ENCODE data around the gene SORCS2.

Gene SORCS2

GRCh38 chr4:7309636-7310390, 117.5 kb downstream of the SORCS2 start:
- no peak for DNase-seq

DNA sequence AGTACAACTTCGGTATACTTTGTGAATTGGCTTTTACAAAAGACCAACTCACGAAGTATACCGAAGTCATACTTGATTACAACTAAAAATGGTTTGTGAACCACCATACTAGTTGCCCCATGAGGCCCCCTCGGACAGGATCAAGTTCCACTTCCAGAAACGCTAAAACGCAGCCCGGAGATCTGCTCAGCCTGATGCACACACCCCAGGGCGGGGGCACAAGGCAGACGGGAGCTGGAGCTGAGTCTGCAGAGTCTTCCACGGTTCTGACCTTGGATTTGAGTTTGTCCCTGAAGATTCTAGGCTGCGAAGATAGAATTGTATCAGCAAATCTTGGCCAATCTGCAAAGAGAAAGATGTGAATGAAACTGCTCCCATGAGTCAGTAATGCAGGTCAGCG, 118.1 kb downstream of the SORCS2 start:
- no peak for DNase-seq

GRCh38 chr4:7311205-7311604, 118.9 kb downstream of the SORCS2 start:
- DNase-seq, result no peak

DNA sequence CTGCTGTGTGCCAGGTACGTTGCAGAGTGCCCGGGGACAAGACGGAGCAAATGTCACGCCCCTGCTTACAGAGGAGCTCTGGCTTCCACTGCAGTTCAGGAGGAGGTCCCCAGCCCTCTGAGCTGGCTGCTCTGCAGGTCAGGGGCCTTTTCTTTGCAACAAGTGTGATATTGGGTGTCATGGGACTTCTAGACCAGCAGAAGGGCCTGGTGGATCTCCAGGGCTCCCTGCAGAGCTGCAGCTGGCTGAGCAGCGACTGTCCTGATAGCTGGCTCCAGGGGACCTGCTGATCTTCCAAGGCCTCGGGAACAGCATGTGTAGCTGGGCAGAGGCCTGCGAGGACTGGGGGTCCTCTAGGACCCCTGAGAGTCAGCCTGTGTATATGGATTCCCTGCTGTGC, 120.4 kb downstream of the SORCS2 start:
- no peak for DNase-seq

- no peak for DNase-seq
Measured at GRCh38 chr4:7313347-7313811, 121.0 kb downstream of the SORCS2 start.

- no peak for DNase-seq
Measured at GRCh38 chr4:7313991-7314390, 121.7 kb downstream of the SORCS2 start.

DNA sequence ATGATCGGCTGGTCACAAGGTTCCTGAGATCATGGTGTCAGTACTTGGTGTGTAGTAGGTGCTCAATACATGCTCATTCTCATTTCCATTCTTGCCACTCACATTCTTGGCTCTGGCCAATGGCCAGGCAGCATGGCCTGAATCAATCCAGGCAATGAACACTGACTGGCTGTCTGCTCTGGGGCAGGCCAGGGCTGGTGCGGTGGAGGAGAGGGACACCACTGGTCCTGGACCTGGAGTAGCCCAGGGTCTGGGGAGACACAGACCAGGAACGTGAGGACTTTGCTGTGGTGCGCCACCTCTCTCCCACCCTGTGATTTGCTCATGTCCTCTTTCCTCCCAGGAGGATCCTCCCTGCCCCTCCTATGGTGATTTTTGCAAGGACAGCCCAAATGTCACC, 122.9 kb downstream of the SORCS2 start:
- no peak for DNase-seq

DNA sequence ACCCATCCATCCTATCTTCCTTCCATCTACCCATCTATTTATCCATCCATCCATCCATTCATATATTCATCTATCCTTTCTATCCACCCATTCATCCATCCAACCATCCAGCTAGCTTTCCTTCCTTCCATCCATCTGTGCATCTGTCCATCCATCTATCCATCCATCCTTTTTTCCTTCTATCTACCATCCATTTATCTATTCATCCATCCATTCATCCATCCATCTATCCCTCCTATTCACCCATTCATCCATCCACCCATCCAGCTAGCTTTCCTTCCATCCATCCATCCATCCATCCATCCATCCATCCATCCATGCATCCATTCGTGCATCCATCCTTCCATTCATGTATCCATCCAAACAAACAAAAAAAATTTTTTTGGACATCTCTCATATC, 123.6 kb downstream of the SORCS2 start:
- no peak for DNase-seq

GRCh38 chr4:7319024-7319423, 126.7 kb downstream of the SORCS2 start:
- no peak for DNase-seq

- DNase-seq, result no peak
Measured at GRCh38 chr4:7320206-7320797, 128.0 kb downstream of the SORCS2 start.

GRCh38 chr4:7322166-7322991, 130.0 kb downstream of the SORCS2 start:
- DNase-seq, result no peak

DNA sequence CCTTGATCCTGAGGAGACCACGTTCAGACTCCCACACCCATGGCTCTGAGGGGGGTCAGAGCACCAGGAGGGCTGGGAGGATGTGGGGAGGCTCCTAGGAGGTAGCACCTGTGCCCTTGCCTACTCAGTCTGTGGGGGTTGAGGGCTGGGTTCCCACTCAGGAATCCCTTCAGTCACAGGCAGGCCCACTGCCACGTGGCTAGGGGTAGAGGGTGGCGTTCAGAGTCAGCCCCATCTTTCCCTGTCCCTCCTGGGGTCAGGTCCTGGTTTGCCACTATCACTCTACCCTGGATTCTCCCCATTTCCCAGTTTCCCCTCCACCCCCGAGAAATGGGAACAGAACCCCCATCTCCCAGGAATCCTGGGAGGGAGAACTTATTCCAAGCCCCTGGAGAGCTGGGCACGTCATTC, 131.1 kb downstream of the SORCS2 start:
- DNase-seq, result no peak

DNA sequence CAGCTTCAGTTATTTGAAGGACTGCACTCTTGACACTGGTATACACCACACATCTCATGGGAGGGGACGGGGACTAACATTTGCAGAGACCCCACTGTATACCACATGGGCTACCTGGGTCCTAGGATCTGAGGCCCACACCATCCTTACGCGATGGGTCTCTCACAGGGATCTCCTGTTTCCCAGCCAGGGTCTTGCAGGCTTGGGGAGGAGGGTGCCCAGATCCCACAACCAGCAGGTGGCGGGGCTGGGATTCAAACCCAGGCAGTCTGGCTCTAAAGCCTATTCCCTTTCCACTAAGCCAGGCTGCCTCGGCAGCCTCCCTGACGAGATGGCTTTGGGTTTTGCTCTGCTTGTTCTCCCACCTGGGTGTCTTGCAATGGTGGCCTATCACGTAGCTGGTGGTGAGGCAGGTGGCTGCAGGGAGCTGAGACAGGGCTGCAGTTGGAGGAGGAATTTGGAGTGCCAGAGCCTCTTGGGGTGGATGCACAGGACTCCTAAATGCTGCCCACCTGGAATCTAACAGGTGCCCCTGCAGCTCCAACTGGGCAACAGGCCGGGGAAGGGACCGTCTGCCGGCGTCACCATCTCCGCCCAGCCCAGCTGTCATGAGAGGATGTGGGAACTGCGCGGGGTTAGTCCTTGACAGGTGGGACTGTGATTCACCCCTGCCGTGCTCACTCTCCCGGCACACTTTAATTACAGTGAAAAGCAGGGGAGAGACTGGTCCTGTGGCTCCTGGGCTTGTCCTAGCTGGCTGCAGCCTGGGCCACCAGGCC, 131.7 kb downstream of the SORCS2 start:
- no peak for DNase-seq

GRCh38 chr4:7324651-7325121, 132.3 kb downstream of the SORCS2 start:
- DNase-seq, result no peak

DNA sequence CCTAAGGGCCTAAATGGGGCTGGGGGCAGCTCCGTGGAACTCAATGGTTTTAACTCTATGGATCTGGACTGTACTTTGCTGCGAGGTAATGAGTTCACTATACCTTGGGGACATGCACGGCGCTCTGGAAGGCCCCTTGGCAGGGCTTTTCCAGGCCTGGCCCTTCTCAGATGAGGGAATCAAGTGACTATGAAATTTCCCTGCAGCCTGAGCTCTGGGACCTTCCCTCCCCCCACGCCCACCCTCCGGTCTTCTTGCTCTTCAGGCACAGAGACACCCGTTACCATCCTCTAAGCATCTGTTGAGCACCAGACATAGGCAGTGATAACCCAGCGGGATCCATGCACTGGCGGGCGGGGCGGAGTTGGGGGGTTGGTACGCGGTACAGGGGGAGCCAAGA, 133.2 kb downstream of the SORCS2 start:
- DNase-seq, result no peak

DNA sequence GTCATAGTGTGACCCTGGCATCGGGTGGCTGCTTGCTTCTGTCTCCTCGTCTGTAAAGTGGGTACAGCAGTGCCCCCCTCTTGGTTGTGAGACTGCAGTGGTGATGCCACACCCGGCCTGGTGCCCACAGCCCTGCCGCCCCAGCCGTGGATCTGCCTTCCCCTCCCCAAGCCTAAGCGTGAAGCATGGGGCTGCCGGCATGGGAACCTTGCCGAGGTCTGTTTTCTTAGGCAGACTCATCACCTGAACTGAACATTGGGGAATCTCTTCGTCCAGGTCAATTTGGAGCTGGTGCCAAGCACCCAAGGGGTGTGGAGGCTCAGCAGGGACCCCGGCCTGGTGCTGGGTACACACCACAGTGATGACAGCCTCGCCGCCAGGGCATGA, 134.0 kb downstream of the SORCS2 start:
- no peak for DNase-seq

DNA sequence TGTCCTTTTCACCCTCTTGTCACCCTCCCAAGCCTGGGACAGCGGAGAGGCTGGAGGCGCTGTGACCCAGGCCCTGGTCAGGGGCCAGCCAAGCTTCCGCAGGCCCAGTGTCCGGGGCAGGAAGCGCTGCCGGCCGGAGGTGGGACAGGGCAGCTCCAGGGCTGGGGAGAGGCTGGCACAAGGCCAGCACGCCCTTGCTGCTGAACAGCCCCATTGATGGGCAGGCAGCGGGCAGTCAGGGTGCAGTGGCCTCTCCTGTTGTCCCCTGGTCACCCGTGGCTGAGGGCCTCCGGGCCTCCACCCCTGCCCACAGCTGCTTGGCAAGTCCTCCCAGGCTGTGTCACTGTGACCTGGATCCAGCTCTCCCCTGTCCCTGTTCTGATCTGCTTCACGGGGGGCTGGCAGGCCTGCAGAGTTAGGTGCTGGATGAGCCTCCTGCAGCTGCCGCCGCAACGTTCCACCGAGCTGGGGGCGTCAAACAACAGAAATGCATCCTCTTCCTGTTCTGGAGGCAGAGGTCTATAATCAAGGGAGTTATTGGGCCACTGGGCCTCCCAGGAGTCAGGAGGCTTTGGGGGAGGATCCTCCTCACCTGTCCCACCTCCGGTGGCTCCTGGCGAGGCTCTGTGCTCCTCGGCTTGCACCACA, 134.5 kb downstream of the SORCS2 start:
- no peak for DNase-seq

DNA sequence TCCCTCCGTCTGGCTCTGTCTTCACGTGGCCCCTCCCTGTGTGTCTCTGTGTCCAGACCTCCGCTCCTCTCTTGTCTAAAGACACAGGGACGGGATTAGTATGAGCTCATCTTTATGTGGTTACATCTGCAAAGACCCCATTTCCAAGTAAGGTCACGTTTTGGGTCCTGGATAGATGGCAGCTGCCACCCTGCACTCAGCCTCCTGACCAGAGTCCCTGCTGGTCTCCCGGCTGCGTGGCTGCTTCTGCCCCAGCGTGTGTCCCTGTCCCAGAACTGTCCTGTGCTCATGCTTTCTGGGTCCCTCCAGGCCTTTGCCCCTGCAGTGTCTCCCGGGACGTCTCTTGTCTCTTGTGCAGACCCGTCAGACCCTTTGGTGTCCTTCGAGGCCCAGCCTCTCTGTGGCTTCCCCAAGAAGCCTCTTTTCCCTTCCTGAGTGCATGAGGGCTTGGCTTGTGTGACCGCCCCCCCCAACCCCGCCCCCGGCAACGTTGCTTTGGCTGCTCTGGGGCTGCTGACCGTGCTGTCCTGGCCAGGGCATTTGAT, 135.1 kb downstream of the SORCS2 start:
- no peak for DNase-seq

GRCh38 chr4:7328162-7328912, 136.0 kb downstream of the SORCS2 start:
- DNase-seq, result no peak

GRCh38 chr4:7328913-7329638, 136.7 kb downstream of the SORCS2 start:
- no peak for DNase-seq
